Stimulated activated CD8-positive, alpha-beta memory T cell treated with anti-CD3 and anti-CD28 coated beads, Interleukin-15, amount 100 ng/mL, for 48 hours (primary cell): ENCODE measurements around the gene DBNL.

Source experiments
- DNase-seq, 2 donors: peaks; one replicate each; pipeline ENCODE4 v3.0.0-alpha.2; 2020; ENCODE audit warnings: low read depth in 2 of 2

DBNL gene

GRCh38 chr7:44077681-44078091 is 33.2 kb downstream of the DBNL start:
- no peak for DNase-seq

GRCh38 chr7:44078521-44078920 is 34.0 kb downstream of the DBNL start:
- DNase-seq = no peak

DNA sequence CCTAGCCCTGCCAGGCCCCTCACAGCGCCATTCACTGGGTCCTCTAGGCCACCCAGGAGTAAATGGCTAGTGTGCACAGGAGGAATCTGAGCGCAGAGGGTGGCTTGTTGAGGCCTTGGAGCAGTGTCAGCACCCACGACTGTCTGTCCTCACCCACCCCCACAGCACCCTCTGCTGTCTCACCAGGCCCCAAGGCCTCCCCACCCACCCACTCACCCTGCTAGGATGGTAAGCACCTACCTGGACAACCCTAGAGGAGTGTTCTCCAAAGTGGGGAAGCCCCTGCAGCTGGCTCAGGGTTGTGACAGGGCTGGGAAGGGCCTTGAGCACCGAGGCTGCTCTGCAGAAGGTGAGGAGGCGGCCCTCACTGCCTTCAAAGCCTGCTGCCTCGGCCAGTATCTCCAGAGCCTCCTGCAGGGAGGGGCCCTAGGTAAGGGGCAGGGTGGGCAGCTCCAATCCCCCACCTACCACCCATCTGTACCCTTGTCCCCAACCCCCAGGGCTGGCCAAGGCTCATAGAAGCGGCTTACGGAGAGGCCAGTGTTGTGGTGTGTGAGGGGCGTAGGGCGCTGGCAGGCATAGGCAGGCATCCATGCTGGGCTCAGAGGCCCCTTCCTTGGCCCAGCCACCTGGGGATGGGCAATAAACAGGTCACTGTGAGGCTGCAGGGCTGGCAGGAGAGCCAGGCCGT is 35.0 kb downstream of the DBNL start:
- DNase-seq = no peak

DNA sequence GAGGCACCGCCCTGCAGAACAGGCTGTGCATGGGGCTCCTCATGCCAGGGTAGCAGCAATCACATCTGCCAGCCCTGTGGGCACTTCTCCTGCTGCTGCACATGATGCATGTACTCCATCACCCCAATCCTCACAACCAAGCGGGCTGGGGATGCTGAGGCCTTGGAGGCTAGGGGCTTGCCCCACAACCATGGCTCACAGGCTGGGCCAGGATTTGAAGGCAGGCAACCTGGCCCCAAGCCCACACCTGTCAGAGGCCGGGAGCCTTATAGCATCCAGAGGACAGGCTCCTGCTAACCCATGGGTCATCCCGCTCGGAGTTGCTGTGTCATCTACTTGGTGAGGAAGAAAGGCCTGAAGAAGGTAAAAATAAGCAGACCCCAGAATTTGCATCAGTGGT is 35.6 kb downstream of the DBNL start:
- no peak for DNase-seq

DNA sequence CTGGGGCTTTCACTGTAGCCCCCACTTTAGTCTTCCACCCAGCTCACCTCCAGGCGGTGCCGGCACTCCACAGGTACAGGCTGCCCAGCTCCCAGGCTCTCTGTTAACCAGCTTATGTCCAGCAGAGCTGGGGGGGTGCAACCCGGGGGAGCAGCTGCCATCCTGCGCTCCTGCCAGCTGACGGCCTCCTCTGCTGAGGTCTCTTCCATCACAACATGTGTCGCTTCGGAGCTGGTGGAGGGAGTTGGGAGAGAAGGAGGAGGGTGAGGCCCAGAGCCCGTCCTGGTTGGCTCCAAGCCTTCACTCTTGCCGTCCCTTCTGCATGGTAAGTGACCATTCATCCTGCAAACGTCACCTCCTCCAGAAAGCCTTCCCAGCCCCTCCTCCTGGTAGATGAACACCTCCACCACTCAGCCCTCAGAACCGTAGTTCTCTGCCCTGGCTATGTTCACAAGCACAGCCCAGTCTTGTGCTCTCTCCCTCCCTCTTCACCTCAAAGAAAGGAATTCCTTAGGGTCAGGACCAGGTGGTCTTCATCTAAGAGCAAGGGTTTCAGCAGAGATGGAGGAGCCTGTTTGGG is 36.3 kb downstream of the DBNL start:
- DNase-seq = no peak

GRCh38 chr7:44081266-44081748 is 36.8 kb downstream of the DBNL start:
- DNase-seq = no peak

GRCh38 chr7:44082541-44083207 is 38.2 kb downstream of the DBNL start:
- peak; percentile 98 for DNase-seq

- no peak for DNase-seq
Measured at GRCh38 chr7:44083796-44084195, 39.3 kb downstream of the DBNL start.

GRCh38 chr7:44084701-44085100 is 40.2 kb downstream of the DBNL start:
- no peak for DNase-seq

DNA sequence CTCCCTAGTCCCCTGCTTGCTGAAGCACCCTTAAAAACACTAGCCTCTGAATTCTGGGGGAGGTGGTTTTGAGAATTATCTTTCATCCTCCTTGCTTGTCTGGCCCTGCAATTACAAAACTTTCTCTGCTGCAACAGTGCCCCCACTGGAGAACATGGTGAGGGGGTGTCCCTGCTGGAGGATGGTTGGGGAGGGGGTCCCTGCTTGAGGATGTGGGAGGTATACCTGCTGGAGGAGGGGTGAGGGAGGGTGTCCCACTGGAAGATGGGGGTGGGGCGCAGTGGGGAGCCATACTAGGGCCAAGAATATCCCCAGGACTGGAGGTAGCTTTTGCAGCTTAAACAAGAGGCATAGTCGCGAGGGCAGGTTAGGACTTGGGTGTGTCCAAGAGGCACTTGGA is 41.0 kb downstream of the DBNL start:
- DNase-seq = no peak

DNA sequence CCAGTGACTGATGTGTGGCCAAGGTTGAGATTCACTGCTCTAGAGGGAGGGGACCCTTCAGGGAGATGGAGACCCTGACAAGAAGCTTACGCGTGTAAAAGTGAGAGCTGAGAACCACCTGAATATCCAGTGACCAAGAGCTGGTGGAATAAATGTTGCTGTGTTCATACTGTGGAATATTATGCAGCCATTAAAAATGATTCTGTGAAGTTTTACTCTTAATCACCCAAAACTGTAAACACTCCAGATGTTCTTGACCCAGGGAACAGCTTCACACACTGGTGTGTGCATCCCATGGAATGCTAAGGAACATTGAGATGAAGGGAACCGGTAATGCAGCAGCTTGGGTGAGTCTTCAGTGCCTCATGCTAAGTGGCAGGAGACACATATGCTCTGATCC is 42.1 kb downstream of the DBNL start:
- no peak for DNase-seq

DNA sequence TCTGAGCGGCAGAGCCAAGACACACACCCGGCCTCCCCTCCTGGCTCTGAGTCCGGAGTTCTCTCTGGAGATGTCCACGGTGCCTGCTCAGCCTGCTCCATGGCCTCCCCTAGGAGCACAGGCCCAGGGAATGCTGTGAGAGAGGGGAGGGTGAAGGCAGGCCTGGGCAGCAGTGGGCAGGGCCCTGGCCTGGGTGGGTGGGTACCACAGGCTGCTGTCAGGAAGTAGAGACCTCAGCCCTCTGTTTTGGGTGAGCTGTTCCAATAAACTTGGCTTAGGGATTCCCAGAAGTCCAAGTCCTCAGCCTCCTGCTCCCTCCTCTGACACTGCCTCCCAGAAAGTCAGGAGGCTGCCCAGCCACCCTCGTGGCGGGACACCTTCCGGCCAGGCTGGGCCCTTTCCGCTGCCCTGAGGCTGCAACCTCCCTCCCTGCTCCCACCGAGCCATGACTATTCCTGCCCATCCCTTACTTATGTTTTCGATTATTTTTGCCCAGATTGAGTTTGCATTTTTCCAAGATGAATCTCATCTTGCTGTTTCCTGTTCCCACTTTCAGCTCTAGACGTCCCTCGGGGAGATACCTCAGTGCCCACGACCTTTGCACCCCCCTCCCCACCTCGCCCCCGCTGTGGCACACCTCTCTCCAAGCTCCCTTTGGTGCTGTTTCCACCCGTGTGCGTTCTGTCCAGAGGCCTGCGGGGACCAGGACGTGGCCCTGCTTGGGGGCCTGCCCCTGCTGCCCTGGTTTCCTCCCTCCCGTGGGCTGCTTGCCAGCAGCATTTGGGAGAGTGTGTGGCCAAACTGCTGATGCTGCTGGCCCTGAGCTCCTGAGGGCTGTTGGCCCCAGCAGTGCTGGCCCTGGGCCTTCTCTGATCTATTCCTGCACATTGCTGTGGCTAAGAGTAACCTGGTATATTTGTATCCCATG is 43.7 kb downstream of the DBNL start:
- no peak for DNase-seq

DNA sequence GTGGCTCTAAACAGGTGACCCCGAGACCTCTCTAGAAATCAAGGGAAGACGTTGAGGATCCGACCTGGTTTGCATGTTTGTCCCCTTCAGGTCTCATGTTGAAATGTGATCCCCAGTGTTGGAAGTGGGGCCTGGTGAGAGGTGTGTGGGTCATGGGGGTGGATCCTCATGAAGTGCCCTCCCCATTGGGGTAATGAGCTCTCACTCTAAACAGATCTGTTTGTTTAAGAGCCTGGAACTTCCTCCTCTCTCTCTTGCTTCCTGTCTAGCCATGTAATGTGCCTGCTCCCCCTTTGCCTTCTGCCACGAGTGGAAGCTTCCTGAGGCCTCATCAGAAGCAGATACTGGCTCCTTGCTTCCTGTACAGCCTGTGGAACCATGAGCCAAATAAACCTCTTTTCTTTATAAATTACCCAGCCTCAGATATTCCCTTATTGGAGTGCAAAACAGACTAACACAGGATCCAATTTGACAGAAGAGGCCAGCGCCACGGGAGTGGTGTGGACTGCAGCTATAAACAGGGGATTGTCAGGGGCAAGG is 48.7 kb downstream of the DBNL start:
- DNase-seq = no peak

DNA sequence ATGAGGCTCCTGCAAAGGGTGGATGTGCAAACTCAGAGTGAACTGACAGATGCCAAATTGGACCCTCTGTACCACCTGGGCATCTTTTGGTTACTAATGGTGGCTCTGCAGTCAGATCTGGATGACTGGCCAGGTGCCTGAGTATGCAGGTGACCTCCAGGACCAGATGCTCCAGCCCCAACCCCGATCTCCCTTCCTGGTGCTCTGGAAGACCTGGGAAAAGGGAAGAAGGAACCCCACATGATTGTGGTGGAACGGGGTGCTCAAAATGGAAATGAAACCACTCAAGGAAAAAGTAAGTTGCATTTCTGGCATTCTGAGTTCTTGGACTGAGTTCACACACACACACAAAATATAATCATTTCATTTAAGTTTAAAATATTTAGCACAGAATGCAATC is 49.9 kb downstream of the DBNL start:
- no peak for DNase-seq

GRCh38 chr7:44094883-44095592 is 50.5 kb downstream of the DBNL start:
- no peak for DNase-seq

- no peak for DNase-seq
Measured at GRCh38 chr7:44095781-44096180, 51.3 kb downstream of the DBNL start.

- no peak for DNase-seq
Measured at GRCh38 chr7:44096326-44096881, 51.9 kb downstream of the DBNL start.

GRCh38 chr7:44097064-44097932 is 52.8 kb downstream of the DBNL start:
- DNase-seq = no peak

GRCh38 chr7:44098092-44099068 is 53.9 kb downstream of the DBNL start:
- no peak for DNase-seq
